A549 (cell line): ENCODE results near the gene ONECUT3. TPM values are rescaled to one million over a fixed set of nuclear protein-coding genes. Genes with fewer than 3 reads are reported as not detected.

Experiments
- ATAC-seq, 2 experiments: fragments of 200-7000 bp in 1 of 2; fragments of >200 bp in 1 of 2; cut with Nextera tagmentation in 1 of 2; cut with Tn5 transposase in 1 of 2; 3 replicates each; pipeline versions ENCODE4 v1.8.0 to v1.9.1; 2018 to 2020; ENCODE audit warnings: mild to moderate bottlenecking in 1 of 2, moderate library complexity in 1 of 2
- CTCF ChIA-PET: fragments of 300-600 bp; sonication (Branson Sonifier 250); formaldehyde crosslinking; extraction: SDS; loops from one replicate; lab custom pipeline; 2021; ENCODE audit warnings: antibody characterized with exemption, inconsistent platforms; lab: Yijun Ruan, JAX
- POLR2A ChIA-PET: fragments of 350-600 bp; formaldehyde crosslinking; extraction: SDS; loops from one replicate; lab custom pipeline; 2021; ENCODE audit warnings: antibody characterized with exemption, inconsistent platforms; lab: Yijun Ruan, JAX
- DNase-seq, 2 experiments: peaks; one replicate each; pipeline versions ENCODE4 v3.0.0 to v3.0.0-alpha.2; 2011 to 2016; ENCODE audit warnings: low read depth in 1 of 2, low spot score in 1 of 2
- FAIRE-seq: peaks from 2 replicates; lab custom pipeline; 2011; peaks lifted over from hg19 to GRCh38; lab: Jason Lieb, UNC
- H3K27ac ChIP-seq, 2 experiments: fragments of >200 bp; sonication (Bioruptor Twin); formaldehyde crosslinking; 3 replicates each; pipeline ENCODE4 v1.5.1; 2016 to 2017
- H3K4me1 ChIP-seq: fragments of >200 bp; sonication (Bioruptor Twin); formaldehyde crosslinking; 3 replicates; pipeline ENCODE4 v1.6.1; 2016
- H3K4me2 ChIP-seq: fragments of >200 bp; sonication (Bioruptor Twin); formaldehyde crosslinking; 3 replicates; pipeline ENCODE4 v1.6.1; 2016
- H3K4me3 ChIP-seq: fragments of >200 bp; sonication (Bioruptor Twin); formaldehyde crosslinking; 3 replicates; pipeline ENCODE4 v1.5.1; 2016
- H3K9me3 ChIP-seq: fragments of >200 bp; sonication (Bioruptor Twin); formaldehyde crosslinking; 3 replicates; pipeline ENCODE4 v1.6.1; 2016
- ATOH8 ChIP-seq: fragments of 250-450 bp; sonication (Bioruptor Pico); IDR thresholded peaks from 2 replicates; pipeline ENCODE4 v1.5.0; 2020; ENCODE audit warnings: low read depth, mild to moderate bottlenecking, moderate library complexity
- CEBPB ChIP-seq, 2 experiments: fragments of >200 bp in 1 of 2; sonication (Bioruptor Twin) in 1 of 2; formaldehyde crosslinking in 1 of 2; IDR thresholded peaks; 2 replicates each; pipeline ENCODE4 v1.6.1; 2012 to 2016
- CTCF ChIP-seq: fragments of >200 bp; sonication (Bioruptor Twin); formaldehyde crosslinking; IDR thresholded peaks from 3 replicates; pipeline ENCODE4 v1.5.1; 2016
- EHMT2 ChIP-seq: fragments of 200-600 bp; sonication (generic); IDR thresholded peaks from 2 replicates; pipeline ENCODE4 v1.6.1; 2016; ENCODE audit warnings: antibody characterized with exemption, low read depth, mild to moderate bottlenecking, moderate library complexity
- ESRRA ChIP-seq: fragments of 150-350 bp; IDR thresholded peaks from 2 replicates; pipeline ENCODE4 v1.6.1; 2014; ENCODE audit warnings: mild to moderate bottlenecking, low read length, borderline replicate concordance
- FOSL2 ChIP-seq, 2 experiments: fragments of 450-650 bp in 1 of 2; fragments of >200 bp in 1 of 2; sonication (Bioruptor Twin) in 1 of 2; formaldehyde crosslinking; IDR thresholded peaks; 2 replicates each; pipeline versions ENCODE4 v1.5.0 to v1.6.1; 2016 to 2020; ENCODE audit warnings: mild to moderate bottlenecking in 1 of 2, moderate library complexity in 1 of 2
- HMGXB4 ChIP-seq: fragments of 250-450 bp; sonication (Bioruptor Pico); IDR thresholded peaks from 2 replicates; pipeline ENCODE4 v1.5.0; 2021; ENCODE audit warnings: mild to moderate bottlenecking, moderate library complexity, borderline replicate concordance
- HOXB5 ChIP-seq: fragments of 250-450 bp; sonication (Bioruptor Pico); IDR thresholded peaks from 2 replicates; pipeline ENCODE4 v1.5.0; 2020; ENCODE audit warnings: mild to moderate bottlenecking, moderate library complexity
- KDM1A ChIP-seq: fragments of 200-600 bp; sonication (generic); IDR thresholded peaks from 2 replicates; pipeline ENCODE4 v1.6.1; 2016; ENCODE audit warnings: low read depth, mild to moderate bottlenecking
- MAFK ChIP-seq: fragments of 450-650 bp; IDR thresholded peaks from 2 replicates; pipeline ENCODE4 v1.6.1; 2014; ENCODE audit not compliant: partially characterized antibody
- MYC ChIP-seq: IDR thresholded peaks from 2 replicates; pipeline ENCODE4 v1.6.1; 2012; ENCODE audit warnings: mild to moderate bottlenecking, inconsistent platforms, low read length, improper control_type of control experiment, borderline replicate concordance
- NFE2L2 ChIP-seq: fragments of 150-350 bp; conservative IDR thresholded peaks from 2 replicates; pipeline ENCODE4 v1.6.1; 2014; ENCODE audit warnings: low read length
- RARB ChIP-seq: fragments of 250-450 bp; sonication (Bioruptor Pico); IDR thresholded peaks from 2 replicates; pipeline ENCODE4 v1.8.0; 2021; ENCODE audit warnings: mild to moderate bottlenecking, moderate library complexity
- SREBF2 ChIP-seq: fragments of 450-650 bp; IDR thresholded peaks from 2 replicates; pipeline ENCODE4 v1.6.1; 2014; ENCODE audit warnings: mild to moderate bottlenecking, moderate library complexity
- TFCP2L1 ChIP-seq: fragments of 250-450 bp; sonication (Bioruptor Pico); IDR thresholded peaks from 2 replicates; pipeline ENCODE4 v1.5.0; 2021; ENCODE audit warnings: mild to moderate bottlenecking
- ZSCAN20 ChIP-seq: fragments of 250-450 bp; sonication (Bioruptor Pico); IDR thresholded peaks from 2 replicates; pipeline ENCODE4 v1.8.0; 2022; ENCODE audit warnings: mild to moderate bottlenecking, moderate library complexity
- WGBS: methylation state at CpG from one replicate; pipeline ENCODE4 v1.1.6; 2017; ENCODE audit errors: missing lambda C conversion rate; 5-methylcytosine and 5-hydroxymethylcytosine counted together
- polyA plus RNA-seq, 4 experiments: library from polyadenylated mRNA; depleted of rRNA in 3 of 4; stranded (reverse); fragments of >200 nt; fragmentation: RNase III in 1 of 4; extraction: RNeasy Plus Mini Kit Qiagen cat#74134 plus additional on column Dnase treatment in 1 of 4; gene quantifications; 2 replicates in 3 of 4; 3 replicates in 1 of 4; pipeline ENCODE4 v1.2.3, GENCODE V29; 2011 to 2017
- TF ChIP-seq, protein P1 (sequence below): IDR thresholded peaks from 2 replicates; pipeline ENCODE4 v1.6.1; 2012; ENCODE audit warnings: low read depth, borderline replicate concordance
- TF ChIP-seq, protein P2 (sequence below): IDR thresholded peaks from 2 replicates; pipeline ENCODE4 v1.6.1; 2012
- TF ChIP-seq, protein P3 (sequence below): fragments of 200-600 bp; sonication (generic); IDR thresholded peaks from 2 replicates; pipeline ENCODE4 v1.6.1; 2016; ENCODE audit warnings: antibody characterized with exemption, mild to moderate bottlenecking, moderate library complexity

ONECUT3 gene
- polyA plus RNA-seq, 2 of the 4 experiments (the other 2 are of a cell fraction) = 0.01 TPM; not detected in 1

DNA sequence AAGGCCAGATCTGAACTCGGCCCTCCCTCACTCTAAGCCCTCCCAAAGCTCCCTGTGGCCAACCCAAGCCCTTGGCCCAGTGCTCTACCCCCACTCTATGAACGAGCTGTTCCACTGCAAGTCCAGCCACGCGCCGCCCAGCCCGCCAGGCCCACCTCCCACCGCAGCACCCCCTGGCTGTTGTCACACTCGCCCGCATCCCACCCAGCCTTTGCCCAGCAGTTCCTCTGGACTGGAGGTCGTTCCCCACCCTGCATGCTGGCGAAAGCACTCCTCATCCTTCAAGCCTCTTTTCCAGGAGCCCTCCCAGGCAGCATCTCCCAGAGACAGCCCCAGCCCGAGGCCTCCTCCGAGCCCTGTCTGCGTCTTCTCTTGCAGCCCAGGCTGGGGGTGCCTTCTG lies 33.1 kb upstream of the ONECUT3 start:
- Histone ChIP-seq H3K9me3 (no peaks in the 10 kb centered on the region), H3K4me2 (no peak overlapping the region), H3K4me3 (no peak overlapping the region), H3K4me1 (no peaks in the 10 kb centered on the region), H3K27ac (no peak overlapping the region)
- CTCF ChIA-PET = interaction anchor here (1.8 kb wide), 1 partner anchor 48 kb away, joined by 8 read pairs; no protein-coding TSS in a partner anchor
- TF ChIP-seq HMGXB4 (CRISPR knock-in tag) = no peak
- TF ChIP-seq EHMT2 = no peak
- no peak for TF ChIP-seq ZSCAN20 (CRISPR knock-in tag)
- TF ChIP-seq NFE2L2 = no peak
- TF ChIP-seq ESRRA = no peak
- no peak for TF ChIP-seq MYC
- TF ChIP-seq CEBPB (IDR thresholded peaks at IDR 0.05) = no peak
- TF ChIP-seq FOSL2 (IDR thresholded peaks at IDR 0.05) = no peak
- TF ChIP-seq FOSL2 (CRISPR knock-in tag; IDR thresholded peaks at IDR 0.05) = no peak
- TF ChIP-seq HOXB5 = no peak
- TF ChIP-seq MAFK = no peak
- no peak for TF ChIP-seq RARB
- TF ChIP-seq, protein P1, sequence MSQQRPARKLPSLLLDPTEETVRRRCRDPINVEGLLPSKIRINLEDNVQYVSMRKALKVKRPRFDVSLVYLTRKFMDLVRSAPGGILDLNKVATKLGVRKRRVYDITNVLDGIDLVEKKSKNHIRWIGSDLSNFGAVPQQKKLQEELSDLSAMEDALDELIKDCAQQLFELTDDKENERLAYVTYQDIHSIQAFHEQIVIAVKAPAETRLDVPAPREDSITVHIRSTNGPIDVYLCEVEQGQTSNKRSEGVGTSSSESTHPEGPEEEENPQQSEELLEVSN = no peak
- peak in 1 of 2 experiments; percentile 50; a peak in 3 of 6 replicates for ATAC-seq
- FAIRE-seq = no peak
- 33% methylated on average over 4 of the region's 14 CpGs for WGBS
- no peak for DNase-seq
- POLR2A ChIA-PET = no interaction called here

GRCh38 chr19:1725100-1726064 lies 27.9 kb upstream of the ONECUT3 start:
- CTCF ChIA-PET = interaction anchor here (1.2 kb wide), 1 partner anchor 132 kb away, joined by 3 read pairs; no protein-coding TSS in a partner anchor

More at GRCh38 chr19:1725100-1726064, 27.9 kb upstream of the ONECUT3 start:
- ATAC-seq = peak; percentile 85 to 90
- no peak for FAIRE-seq
- POLR2A ChIA-PET = no interaction called here
- Histone ChIP-seq H3K27ac (peak overlapping the region; percentile 54 to 83), H3K9me3 (no peaks in the 10 kb centered on the region), H3K4me3 (peak overlapping the region; percentile 47), H3K4me2 (peak overlapping the region; percentile 88), H3K4me1 (no peaks in the 10 kb centered on the region)
- WGBS = 87% methylated on average over 5 of the region's 90 CpGs
- peak in 1 of 2 experiments; percentile 85 for DNase-seq
- TF ChIP-seq SREBF2 (no peak), KDM1A (no peak), ATOH8 (no peak), TFCP2L1 (CRISPR knock-in tag) (no peak), CTCF (0 out of 3 replicates have a peak, but pooled peaks have one; percentile 17), RARB (no peak)
- TF ChIP-seq, protein P1 = peak; percentile 72
- TF ChIP-seq, protein P2, sequence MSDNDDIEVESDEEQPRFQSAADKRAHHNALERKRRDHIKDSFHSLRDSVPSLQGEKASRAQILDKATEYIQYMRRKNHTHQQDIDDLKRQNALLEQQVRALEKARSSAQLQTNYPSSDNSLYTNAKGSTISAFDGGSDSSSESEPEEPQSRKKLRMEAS = peak; percentile 30; the same call in 1 of the 2 replicates
- TF ChIP-seq, protein P3, sequence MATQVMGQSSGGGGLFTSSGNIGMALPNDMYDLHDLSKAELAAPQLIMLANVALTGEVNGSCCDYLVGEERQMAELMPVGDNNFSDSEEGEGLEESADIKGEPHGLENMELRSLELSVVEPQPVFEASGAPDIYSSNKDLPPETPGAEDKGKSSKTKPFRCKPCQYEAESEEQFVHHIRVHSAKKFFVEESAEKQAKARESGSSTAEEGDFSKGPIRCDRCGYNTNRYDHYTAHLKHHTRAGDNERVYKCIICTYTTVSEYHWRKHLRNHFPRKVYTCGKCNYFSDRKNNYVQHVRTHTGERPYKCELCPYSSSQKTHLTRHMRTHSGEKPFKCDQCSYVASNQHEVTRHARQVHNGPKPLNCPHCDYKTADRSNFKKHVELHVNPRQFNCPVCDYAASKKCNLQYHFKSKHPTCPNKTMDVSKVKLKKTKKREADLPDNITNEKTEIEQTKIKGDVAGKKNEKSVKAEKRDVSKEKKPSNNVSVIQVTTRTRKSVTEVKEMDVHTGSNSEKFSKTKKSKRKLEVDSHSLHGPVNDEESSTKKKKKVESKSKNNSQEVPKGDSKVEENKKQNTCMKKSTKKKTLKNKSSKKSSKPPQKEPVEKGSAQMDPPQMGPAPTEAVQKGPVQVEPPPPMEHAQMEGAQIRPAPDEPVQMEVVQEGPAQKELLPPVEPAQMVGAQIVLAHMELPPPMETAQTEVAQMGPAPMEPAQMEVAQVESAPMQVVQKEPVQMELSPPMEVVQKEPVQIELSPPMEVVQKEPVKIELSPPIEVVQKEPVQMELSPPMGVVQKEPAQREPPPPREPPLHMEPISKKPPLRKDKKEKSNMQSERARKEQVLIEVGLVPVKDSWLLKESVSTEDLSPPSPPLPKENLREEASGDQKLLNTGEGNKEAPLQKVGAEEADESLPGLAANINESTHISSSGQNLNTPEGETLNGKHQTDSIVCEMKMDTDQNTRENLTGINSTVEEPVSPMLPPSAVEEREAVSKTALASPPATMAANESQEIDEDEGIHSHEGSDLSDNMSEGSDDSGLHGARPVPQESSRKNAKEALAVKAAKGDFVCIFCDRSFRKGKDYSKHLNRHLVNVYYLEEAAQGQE = no peak
